Thymus (tissue), 11 donors: Measurements from ENCODE around the gene F5. TPM values are rescaled to one million over a fixed set of nuclear protein-coding genes. Genes with fewer than 3 reads are reported as not detected.

Experiments used
- DNase-seq, 9 donors: peaks; one replicate each; pipeline ENCODE4 v3.0.0-alpha.2; 2013; ENCODE audit warnings: low spot score in 9 of 9, low read depth in 6 of 9, missing footprints in 1 of 9
- H3K27ac ChIP-seq, 2 donors: one replicate each; pipeline ENCODE4 v1.5.1; 2013; ENCODE audit warnings: control low read depth in 1 of 2, low read depth in 1 of 2, low read length in 1 of 2, mild to moderate bottlenecking in 1 of 2, moderate library complexity in 1 of 2
- H3K27me3 ChIP-seq, 2 donors: one replicate each; pipeline ENCODE4 v1.5.1; 2013; ENCODE audit warnings: low read length in 1 of 2; ENCODE audit not compliant: control insufficient read depth in 2 of 2, insufficient read depth in 1 of 2
- H3K36me3 ChIP-seq, 2 donors: one replicate each; pipeline ENCODE4 v1.5.1; 2013; ENCODE audit warnings: low read length in 1 of 2, mild to moderate bottlenecking in 1 of 2, moderate library complexity in 1 of 2; ENCODE audit not compliant: control insufficient read depth in 2 of 2, insufficient read depth in 2 of 2
- H3K4me1 ChIP-seq, 2 donors: one replicate each; pipeline ENCODE4 v1.5.1; 2013; ENCODE audit warnings: low read length in 2 of 2; ENCODE audit not compliant: control insufficient read depth in 2 of 2, insufficient read depth in 2 of 2
- H3K4me3 ChIP-seq, 2 donors: one replicate each; pipeline ENCODE4 v1.5.1; 2013; ENCODE audit warnings: low read length in 2 of 2, control low read depth in 1 of 2, mild to moderate bottlenecking in 1 of 2
- H3K9me3 ChIP-seq, 2 donors: one replicate each; pipeline ENCODE4 v1.5.1; 2013; ENCODE audit warnings: low read length in 1 of 2, mild to moderate bottlenecking in 1 of 2; ENCODE audit not compliant: control insufficient read depth in 2 of 2, insufficient read depth in 1 of 2
- WGBS: extraction: QIAGEN DNeasy Blood & Tissue Kit; methylation state at CpG from one replicate; pipeline ENCODE4 v1.1.7; 2013; 5-methylcytosine and 5-hydroxymethylcytosine counted together
- polyA plus RNA-seq: library from polyadenylated mRNA; stranded (reverse); fragments of 200-250 nt; gene quantifications from one replicate; pipeline ENCODE4 v1.2.3, GENCODE V29; 2013
- total RNA-seq: library from RNA; stranded (reverse); fragments of 120-200 nt; gene quantifications from one replicate; pipeline ENCODE4 v1.2.4, GENCODE V29; 2013
- donor health status: healthy.

F5 gene
- total and polyA plus RNA-seq, 2 donors, result 0.85 to 4.1 TPM

- H3K27ac ChIP-seq, result no peak overlapping the region
- no peaks in the 10 kb centered on the region for H3K9me3 ChIP-seq
- H3K36me3 ChIP-seq, result peaks cover 4 to 11% of the 10 kb centered on the region in 2 donors
- WGBS, result 98% methylated on average over 3 of the region's 3 CpGs
- H3K4me3 ChIP-seq, result no peak overlapping the region
- no peaks in the 10 kb centered on the region for H3K4me1 ChIP-seq
- DNase-seq, result no peak
- H3K27me3 ChIP-seq, result no peaks in the 10 kb centered on the region
These were observed 113.5 kb downstream of the F5 start for GRCh38 chr1:169472738-169473137.

DNA sequence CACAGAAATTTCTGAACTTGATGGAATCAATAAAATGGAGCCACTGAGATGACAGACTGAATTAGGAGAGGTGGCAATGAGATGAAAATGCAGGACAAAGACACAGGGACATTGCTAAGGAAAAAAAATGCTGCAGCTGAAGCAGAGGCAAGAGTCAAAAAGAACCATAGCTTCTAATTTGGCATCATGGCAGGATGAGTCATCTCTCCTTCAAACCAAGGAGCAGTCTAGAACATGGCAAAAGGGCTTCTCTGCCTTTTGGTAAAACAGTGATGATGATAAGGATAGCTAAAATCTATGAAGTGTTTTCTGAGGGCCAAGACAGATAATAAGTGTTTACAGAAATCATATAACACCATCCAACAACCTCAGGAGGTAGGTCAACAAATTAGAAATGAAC is 117.3 kb downstream of the F5 start:
- no peak overlapping the region for H3K4me3 ChIP-seq
- H3K36me3 ChIP-seq, result peaks cover 0 to 8% of the 10 kb centered on the region in 2 donors
- H3K4me1 ChIP-seq, result no peaks in the 10 kb centered on the region
- no peaks in the 10 kb centered on the region for H3K9me3 ChIP-seq
- DNase-seq, result no peak
- H3K27ac ChIP-seq, result no peak overlapping the region
- no peaks in the 10 kb centered on the region for H3K27me3 ChIP-seq

GRCh38 chr1:169466259-169467230 is 119.7 kb downstream of the F5 start:
- WGBS, result 85% methylated on average over 8 of the region's 8 CpGs

GRCh38 chr1:169465281-169465680 is 121.0 kb downstream of the F5 start:
- peaks cover 0 to 4% of the 10 kb centered on the region in 2 donors for H3K27me3 ChIP-seq

More at GRCh38 chr1:169466259-169467230, 119.7 kb downstream of the F5 start:
- no peaks in the 10 kb centered on the region for H3K9me3 ChIP-seq
- H3K27ac ChIP-seq, result no peak overlapping the region
- H3K4me1 ChIP-seq, result no peaks in the 10 kb centered on the region
- H3K4me3 ChIP-seq, result no peak overlapping the region
- H3K27me3 ChIP-seq, result no peaks in the 10 kb centered on the region
- DNase-seq, result peak in 4 of 9 donors; percentile 19 to 63 (median 33)
- peaks cover 0 to 8% of the 10 kb centered on the region in 2 donors for H3K36me3 ChIP-seq

More at GRCh38 chr1:169465281-169465680, 121.0 kb downstream of the F5 start:
- Histone ChIP-seq H3K4me3 (no peak overlapping the region), H3K4me1 (peaks cover 4% of the 10 kb centered on the region in 2 donors), H3K36me3 (peaks cover 0 to 8% of the 10 kb centered on the region in 2 donors), H3K27ac (no peak overlapping the region), H3K9me3 (no peaks in the 10 kb centered on the region)
- DNase-seq, result no peak

Other genes with a start within 250 kb of the F5 start
- 16.1 TPM for gene NME7, start 218.7 kb downstream of the F5 start, total RNA-seq
- 14.9 TPM for gene NME7, start 218.7 kb downstream of the F5 start, polyA plus RNA-seq
- 24.7 TPM for gene BLZF1, start 218.3 kb downstream of the F5 start, total RNA-seq
- 16.8 TPM for gene BLZF1, start 218.3 kb downstream of the F5 start, polyA plus RNA-seq
- gene CCDC181, start 159.0 kb downstream of the F5 start, total RNA-seq, result 0.47 TPM
- 0.68 TPM for gene CCDC181, start 159.0 kb downstream of the F5 start, polyA plus RNA-seq
- 4.6 TPM for gene SLC19A2, start 100.5 kb downstream of the F5 start, total RNA-seq
- 22.7 TPM for gene SLC19A2, start 100.5 kb downstream of the F5 start, polyA plus RNA-seq
- gene SELP, start 43.6 kb upstream of the F5 start, total RNA-seq, result 1.0 TPM
- gene SELP, start 43.6 kb upstream of the F5 start, polyA plus RNA-seq, result 3.7 TPM
- 136 TPM for gene SELL, start 125.1 kb upstream of the F5 start, total RNA-seq
- gene SELL, start 125.1 kb upstream of the F5 start, polyA plus RNA-seq, result 73.0 TPM
- gene SELE, start 147.6 kb upstream of the F5 start, total RNA-seq, result 2.8 TPM
- gene SELE, start 147.6 kb upstream of the F5 start, polyA plus RNA-seq, result 1.5 TPM
- gene METTL18, start 208.4 kb upstream of the F5 start, total RNA-seq, result 16.7 TPM
- gene METTL18, start 208.4 kb upstream of the F5 start, polyA plus RNA-seq, result 24.6 TPM